GM19468 (cell line): ENCODE measurements around the gene ZCCHC7.

Experiments used
- ATAC-seq: cut with Tn5 transposase; IDR thresholded peaks from one replicate; pipeline ENCODE4 v1.9.1; 2021; ENCODE audit warnings: mild to moderate bottlenecking, moderate library complexity, moderate number of reproducible peaks; ENCODE audit not compliant: unreplicated experiment; ENCODE audit errors: extremely low read depth

Gene ZCCHC7

GRCh38 chr9:37363124-37363523 is 242.8 kb downstream of the ZCCHC7 start:
- no peak for ATAC-seq

GRCh38 chr9:37364136-37364535 is 243.8 kb downstream of the ZCCHC7 start:
- no peak for ATAC-seq

GRCh38 chr9:37364751-37365360 is 244.5 kb downstream of the ZCCHC7 start:
- no peak for ATAC-seq

- ATAC-seq = no peak
Observed at GRCh38 chr9:37369671-37370070, 249.3 kb downstream of the ZCCHC7 start.

- no peak for ATAC-seq
Observed at GRCh38 chr9:37370282-37370681, 249.9 kb downstream of the ZCCHC7 start.

GRCh38 chr9:37370968-37371563 is 250.7 kb downstream of the ZCCHC7 start:
- peak; percentile 58 for ATAC-seq

GRCh38 chr9:37371565-37372464 is 251.4 kb downstream of the ZCCHC7 start:
- ATAC-seq = no peak

- ATAC-seq = no peak
Observed at GRCh38 chr9:37372839-37373238, 252.5 kb downstream of the ZCCHC7 start.

GRCh38 chr9:37373621-37374020 is 253.2 kb downstream of the ZCCHC7 start:
- no peak for ATAC-seq

- ATAC-seq = no peak
Observed at GRCh38 chr9:37374892-37375291, 254.5 kb downstream of the ZCCHC7 start.

- ATAC-seq = no peak
Observed at GRCh38 chr9:37377688-37378612, 257.6 kb downstream of the ZCCHC7 start.

GRCh38 chr9:37378613-37379004 is 258.2 kb downstream of the ZCCHC7 start:
- no peak for ATAC-seq

GRCh38 chr9:37379835-37380234 is 259.5 kb downstream of the ZCCHC7 start:
- ATAC-seq = no peak

GRCh38 chr9:37380570-37380969 is 260.2 kb downstream of the ZCCHC7 start:
- no peak for ATAC-seq

GRCh38 chr9:37381094-37381741 is 260.8 kb downstream of the ZCCHC7 start:
- no peak for ATAC-seq

- no peak for ATAC-seq
Observed at GRCh38 chr9:37382161-37382981, 262.0 kb downstream of the ZCCHC7 start.

GRCh38 chr9:37382982-37383357 is 262.6 kb downstream of the ZCCHC7 start:
- no peak for ATAC-seq

GRCh38 chr9:37383393-37383792 is 263.0 kb downstream of the ZCCHC7 start:
- ATAC-seq = no peak
